Renal cortical epithelial cell (primary cell): ENCODE data around the gene TOX4. TPM values are rescaled to one million over a fixed set of nuclear protein-coding genes. Genes with fewer than 3 reads are reported as not detected.
"Not testable (repeated sequence)": the region's sequence is repeated elsewhere in the genome, so short reads cannot be mapped to it uniquely, and the experiment has no call there.

Experiments
- DNase-seq: peaks from one replicate; pipeline ENCODE4 v3.0.0-alpha.2; 2011; ENCODE audit warnings: low read depth
- total RNA-seq: library from RNA; depleted of rRNA; stranded (reverse); fragments of >200 nt; gene quantifications from 2 replicates; pipeline ENCODE4 v1.2.3, GENCODE V29; 2014

The TOX4 gene
- 25.4 and 59.0 TPM in 2 replicates for total RNA-seq

DNA sequence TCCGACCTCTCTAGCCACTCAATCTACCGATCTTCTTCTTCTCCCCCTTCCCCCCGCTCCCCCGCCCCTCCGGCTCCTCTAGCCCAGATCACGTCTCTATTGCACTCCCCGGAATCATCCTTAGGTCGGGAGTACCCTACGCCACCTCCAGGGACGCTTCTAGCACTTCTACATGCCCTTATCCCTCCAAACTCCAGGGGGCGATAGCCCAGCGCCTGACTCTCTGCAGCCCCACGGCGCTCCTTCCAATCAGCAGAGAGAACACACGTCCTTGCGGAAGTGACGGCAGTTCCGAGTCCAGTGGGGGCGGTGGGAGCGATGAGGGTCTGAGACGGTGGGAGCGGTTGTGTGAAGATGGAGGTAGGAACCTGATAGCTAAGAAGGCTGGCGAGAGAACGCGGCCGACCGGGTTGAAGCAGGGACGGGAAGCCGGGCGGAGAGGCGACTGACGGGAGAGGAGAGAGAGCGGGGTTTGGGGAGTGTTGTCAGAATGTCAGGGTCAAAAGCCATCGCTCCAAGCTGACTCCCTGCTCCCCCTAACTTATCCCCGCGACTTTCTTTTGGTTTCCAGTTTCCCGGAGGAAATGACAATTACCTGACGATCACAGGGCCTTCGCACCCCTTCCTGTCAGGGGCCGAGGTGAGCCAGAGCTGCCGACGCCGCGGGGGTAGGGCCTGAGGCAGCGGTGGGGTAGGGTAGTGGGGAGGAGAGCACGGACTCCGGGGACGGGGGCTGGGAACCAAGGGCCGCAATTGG lies at the start of gene TOX4, which contains the start of gene RAB2B:
TSS of gene TOX4 (plus strand) at position 271 of the 757 bp plus-strand sequence. CDS start at position 355, 84 bp downstream.
TSS of gene RAB2B (minus strand) at position 35 of the 757 bp plus-strand sequence. CDS start 87 bp downstream, outside the sequence.
- DNase-seq = peak; percentile 97

DNA sequence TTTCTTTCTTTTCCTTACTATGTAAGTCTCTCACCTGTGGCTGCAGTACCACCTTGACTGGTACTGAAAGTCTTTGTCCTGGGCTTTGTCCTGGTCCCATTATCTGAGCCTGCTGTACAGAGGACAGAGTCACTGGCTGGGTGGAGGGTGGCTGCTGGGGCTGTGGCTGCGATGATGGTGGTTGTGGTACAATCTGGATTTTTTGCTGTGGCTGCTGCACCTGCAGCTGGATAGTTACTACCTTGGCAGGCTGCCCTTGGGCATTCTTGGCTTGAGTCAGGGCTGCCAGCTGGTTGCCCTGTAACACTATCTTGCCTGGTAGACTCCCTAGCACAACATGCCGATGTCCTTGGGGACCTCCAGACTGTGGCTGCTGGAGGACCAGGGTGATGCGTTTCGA lies 48.1 kb upstream of the TOX4 start:
- no peak for DNase-seq

DNA sequence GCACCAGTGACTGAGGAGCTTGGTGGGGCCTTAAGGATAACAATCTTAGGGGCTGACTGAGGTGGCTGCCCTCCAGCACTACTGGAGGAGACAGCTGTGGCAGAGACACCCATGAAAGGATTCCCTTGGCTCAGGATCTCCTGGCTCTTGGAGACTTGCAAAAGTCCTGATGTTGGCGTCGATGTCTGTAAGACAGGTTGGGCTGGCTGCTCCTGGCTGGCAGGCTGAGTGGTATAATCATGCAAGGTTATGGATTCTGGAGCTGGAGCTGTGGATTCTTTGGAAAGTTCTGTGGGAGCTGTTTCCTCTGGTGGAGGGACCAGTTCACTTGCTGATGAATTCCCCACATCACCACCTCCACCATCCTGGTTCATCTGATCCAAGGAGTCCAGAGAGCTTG lies 45.9 kb upstream of the TOX4 start:
- DNase-seq = no peak

DNA sequence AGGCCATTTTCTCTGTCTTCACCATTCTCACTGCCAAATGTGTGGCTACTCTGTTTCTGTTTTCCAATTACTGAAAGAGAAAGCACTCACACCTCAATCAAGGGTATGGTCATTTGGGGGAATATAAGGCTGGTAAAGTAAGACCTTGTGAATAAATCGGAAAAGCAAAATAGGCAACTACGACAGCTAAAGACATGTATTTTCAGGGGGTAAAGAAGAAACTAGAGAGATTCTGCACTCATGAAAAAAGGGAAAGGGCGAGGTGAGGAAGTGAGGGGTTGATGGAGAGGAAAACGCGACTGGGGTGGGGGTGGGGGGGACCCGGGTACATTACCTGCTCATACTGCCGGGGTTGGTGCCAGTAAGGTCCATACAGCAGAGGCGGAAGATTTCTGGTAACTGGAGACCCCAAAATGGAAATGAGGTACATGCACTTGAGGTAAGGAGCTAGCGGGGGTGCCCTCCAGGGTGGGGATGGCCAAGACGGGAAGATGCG lies 40.4 kb upstream of the TOX4 start:
- DNase-seq = no peak

DNA sequence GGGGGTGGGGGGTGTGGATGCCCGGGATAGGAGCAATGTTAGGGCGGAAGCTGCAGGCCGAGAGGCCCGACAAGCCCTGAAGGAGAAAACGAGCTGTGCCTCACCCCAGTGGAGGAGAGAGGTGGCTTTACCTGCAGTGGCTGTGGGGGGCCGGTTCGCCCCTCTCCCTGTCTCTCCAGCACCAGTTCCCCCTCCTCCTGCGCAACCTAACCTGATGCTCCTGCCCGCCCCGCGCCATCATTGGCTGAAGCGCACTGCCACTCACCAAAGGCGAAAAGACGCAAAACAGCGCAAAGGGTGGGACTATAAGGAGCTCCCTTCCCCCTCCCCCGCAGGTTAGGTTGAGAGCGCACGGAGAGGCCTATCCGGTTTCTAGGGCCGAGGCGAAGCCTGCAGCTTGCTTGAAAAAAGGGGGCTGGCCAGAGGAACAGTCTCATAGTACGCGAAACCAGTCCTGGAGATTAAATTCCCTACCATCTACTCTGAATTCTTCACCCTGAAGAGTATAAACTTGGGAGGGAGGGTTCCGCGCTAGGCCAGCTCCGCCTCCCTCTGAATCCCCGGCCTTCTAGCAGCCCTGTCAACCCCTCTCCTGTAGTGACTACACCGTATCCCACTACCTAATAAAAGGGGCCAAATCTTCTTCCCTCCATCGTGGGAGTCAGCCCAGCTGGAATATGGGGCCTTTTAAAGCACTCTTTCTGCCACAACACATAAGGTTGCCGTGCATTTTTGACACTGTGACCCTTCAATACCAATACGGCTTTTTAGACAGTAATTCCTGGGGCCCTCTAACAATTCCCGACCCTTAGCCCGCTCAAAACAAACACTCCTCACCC lies 39.7 kb upstream of the TOX4 start:
- DNase-seq = peak; percentile 92

DNA sequence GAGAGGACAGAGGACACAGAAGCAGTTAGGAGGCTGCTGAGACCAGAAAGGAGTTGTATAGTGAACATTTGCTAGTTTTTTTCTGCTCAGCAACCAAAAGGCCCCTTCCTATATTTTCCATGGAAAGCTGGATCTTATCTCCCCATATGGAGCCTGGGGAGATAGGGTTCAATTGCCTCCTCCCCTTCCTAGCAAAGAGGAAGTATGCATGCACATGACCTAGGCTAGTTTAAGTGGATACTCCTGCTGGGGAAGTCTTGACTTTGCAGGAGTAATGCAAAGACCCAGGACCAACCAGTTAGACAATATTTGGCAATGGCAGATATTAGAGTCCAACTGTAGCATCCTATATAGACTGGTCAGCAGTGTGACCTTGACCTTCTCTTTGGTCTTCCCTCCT lies 36.1 kb upstream of the TOX4 start:
- no peak for DNase-seq

DNA sequence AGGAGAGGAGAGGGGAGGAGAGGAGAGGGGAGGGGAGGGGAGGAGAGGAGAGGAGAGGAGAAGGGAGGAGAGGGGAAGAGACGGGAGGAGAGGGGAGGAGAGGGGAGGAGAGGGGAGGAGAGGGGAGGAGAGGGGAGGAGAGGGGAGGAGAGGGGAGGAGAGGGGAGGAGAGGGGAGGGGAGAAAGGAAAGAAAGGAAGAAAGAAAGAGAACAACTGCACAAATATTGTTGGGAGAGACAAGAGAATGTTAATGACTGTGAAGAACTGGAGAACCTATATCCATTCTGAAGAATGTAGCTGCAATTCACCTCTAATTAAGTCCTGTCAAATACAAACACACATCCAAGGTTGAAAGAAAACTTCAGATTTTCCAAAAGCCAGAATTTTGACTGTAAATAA lies 34.3 kb upstream of the TOX4 start:
- not testable (repeated sequence) for DNase-seq

DNA sequence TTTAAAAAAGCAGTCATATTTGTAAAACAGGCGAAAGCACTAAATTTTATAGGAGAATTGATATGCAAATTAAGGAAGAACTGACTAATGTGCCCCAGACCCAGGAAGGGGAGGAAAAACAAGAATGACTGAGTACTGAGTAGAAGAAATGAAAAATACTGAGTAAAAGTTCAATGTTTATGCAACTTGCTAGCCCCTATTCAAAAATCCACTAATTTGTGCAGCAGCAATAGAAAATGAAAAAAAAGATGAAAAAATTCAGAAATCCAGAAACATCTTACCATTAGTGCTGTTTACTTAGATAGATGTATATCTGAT lies 27.1 kb upstream of the TOX4 start:
- DNase-seq = no peak

DNA sequence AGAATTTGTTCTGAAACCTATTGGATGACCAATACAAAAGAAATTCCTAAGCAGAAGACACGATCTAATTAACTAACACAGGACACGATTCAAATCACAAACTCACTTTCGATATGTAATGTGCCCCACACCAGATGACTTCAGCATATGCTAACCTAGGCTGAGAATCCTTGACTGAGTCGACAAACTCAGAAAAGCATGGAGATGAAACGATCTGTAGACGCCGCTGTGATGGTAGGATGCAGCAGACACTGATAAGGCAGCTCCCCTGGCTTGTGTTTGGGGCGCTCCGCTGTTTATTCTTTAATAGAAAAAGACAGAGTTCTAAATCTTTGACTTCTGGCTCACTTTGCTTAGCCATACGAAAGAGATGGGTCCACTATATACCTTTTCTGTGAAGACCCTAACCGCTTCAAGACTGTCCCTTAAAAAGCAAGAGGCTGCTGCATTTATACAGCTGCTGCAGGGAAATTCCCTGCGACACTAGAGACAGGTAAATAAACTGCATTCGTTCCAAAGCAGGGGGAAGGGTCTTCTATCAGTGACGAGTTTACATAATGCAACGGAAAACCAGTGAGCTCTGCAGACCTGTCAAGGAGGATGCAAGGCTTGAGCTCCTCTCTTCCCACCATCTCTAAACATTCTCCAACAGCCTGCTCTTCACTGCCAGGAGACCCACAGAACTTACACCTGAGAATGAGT lies 22.0 kb upstream of the TOX4 start:
- peak; percentile 32 for DNase-seq

DNA sequence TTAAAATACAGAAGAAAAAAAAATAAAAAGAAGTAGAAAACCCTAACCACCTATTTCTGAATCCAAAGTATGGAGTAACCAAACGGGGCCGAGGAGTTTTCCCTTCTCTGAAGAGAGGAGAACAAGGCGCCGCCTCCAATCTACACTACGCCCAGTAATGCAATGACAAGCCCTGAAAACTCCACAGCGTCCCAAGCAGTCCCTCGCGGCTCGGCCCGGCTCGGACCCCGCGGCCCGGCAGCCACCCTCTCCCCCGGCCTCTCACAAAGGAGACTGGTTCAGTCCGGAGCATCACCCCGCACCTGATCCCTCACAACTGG lies 21.4 kb upstream of the TOX4 start:
- no peak for DNase-seq

DNA sequence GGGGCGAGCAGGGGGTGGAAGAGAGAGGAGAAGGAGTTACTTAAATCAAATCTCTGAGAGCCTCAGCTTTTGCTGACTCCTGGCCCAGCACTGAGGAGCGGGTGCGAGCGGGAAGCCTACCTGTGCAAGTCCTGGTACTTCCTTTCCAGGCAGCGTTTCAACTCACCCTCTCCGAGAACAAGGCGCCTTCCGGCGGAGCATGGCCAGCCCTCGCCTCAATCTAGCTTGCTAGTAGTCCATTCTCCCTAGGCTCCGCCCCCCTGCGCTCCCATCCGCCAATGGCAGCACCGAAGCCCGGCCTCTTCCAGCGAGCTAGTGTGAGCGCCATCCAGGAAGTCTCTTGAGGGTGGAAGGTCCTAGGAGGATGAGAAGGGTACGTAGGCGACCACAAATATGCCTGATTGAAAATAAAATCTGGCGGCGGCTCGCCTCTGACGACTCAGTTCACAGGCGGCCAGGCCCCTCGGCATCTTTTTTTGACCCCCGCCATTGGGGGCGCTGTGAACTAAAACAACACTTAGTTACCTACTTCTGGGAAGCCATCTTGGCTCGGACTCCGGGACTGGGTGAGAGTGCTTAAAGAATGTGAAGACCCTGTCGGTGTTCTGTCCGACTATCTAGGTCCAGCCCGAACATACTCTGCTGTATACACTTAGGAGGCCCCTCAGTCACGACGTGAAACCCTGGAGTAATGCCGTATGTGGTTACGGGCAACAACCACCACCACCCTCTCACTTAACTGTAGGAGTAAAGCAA lies 20.9 kb upstream of the TOX4 start, which contains the start of gene CHD8:
TSS of gene CHD8 (minus strand) at position 212 of the 756 bp plus-strand sequence. CDS start 24,480 bp downstream, outside the sequence.
- peak; percentile 99 for DNase-seq

DNA sequence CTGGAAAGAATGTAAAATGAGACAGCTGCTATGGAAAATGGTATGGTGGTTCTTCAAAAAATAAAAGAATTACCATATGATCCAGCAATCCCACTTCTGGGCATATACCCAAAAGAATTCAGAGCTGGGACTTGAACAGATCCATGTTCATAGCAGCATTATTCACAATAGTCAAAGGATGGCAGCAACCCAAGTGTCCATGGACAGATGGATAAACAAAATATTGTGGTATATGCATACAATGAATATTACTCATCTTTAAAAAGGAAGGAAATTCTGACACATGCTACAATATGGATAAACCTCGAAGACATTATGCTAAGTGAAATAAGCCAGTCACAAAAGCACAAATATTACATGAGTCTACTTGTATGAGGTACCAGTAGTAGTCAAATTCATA lies 9.4 kb upstream of the TOX4 start:
- DNase-seq = no peak

DNA sequence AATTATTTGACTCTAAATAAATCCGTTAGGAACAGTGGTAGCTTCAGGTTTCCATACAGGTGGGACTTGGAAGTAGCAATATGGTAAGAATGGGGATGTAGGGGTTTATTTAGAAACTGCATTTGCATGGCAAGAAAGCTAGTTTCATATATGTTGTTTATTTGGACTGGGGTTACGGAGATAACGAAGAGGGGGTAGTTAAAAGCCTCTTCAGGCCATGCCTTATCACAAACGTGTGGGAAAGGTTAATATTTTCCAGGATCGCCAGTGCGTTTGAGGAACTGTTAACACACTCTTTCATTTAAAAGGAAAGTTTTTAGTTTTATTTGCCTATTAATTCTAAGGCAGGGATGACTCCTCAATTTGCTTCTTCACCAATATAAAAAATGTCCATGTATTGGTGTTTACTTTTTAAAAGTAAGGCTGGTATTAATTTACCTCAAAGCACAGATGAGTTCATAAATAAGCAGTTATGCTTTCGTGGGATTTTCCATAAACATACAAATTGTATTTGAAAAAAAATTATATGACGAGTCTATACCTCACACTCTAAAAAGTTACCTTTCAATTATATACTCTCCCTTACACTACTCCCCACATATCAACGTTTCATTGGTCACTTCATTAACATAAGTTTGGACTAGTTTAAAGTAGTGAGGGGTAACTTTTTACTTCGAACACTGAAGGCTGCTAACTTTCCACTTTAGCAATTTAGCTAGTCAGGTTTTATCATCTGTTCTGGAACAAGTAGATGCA lies 1.1 kb upstream of the TOX4 start:
- no peak for DNase-seq

DNA sequence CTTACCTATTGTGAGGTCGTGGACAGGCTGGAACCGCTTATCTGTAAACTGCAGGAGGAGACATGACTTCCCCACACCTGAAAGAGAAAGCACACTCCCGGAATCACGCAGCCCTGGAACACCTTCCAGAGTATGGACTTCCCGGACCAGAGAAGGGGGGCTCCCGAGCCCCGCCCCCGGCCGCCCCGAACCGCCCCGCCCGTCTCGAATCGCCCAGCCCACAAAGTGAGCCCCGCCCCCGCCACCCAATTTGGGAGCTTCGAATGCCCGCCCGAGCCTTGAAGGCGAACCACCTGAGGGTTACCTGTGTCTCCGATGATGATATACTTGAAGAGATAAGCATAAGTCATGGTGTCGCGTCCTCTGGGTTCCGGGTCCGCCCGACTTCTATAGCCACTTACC lies 471 bp upstream of the TOX4 start:
- DNase-seq = peak; percentile 59

DNA sequence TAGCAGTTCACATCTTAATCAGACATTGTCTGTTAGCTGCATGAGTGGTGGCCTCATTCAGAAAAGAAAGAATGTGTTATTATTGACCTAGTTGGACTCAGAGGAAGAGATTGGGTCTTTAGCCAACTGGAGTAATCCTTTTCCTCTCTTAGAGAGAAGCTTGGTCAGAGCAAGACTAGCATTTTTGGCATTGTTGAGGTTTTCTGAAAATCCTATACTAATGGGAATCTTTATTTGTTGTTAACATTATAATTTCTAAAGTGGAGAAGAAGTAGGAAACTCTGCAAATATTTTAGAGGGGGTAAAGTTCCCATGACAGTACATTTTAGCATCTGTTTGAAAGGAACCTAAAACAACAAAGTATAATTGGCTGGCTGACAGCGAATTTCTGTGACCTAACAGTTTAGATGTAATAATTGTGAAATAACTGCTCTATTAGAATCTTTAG lies 9.7 kb downstream of the TOX4 start:
- peak; percentile 42 for DNase-seq

DNA sequence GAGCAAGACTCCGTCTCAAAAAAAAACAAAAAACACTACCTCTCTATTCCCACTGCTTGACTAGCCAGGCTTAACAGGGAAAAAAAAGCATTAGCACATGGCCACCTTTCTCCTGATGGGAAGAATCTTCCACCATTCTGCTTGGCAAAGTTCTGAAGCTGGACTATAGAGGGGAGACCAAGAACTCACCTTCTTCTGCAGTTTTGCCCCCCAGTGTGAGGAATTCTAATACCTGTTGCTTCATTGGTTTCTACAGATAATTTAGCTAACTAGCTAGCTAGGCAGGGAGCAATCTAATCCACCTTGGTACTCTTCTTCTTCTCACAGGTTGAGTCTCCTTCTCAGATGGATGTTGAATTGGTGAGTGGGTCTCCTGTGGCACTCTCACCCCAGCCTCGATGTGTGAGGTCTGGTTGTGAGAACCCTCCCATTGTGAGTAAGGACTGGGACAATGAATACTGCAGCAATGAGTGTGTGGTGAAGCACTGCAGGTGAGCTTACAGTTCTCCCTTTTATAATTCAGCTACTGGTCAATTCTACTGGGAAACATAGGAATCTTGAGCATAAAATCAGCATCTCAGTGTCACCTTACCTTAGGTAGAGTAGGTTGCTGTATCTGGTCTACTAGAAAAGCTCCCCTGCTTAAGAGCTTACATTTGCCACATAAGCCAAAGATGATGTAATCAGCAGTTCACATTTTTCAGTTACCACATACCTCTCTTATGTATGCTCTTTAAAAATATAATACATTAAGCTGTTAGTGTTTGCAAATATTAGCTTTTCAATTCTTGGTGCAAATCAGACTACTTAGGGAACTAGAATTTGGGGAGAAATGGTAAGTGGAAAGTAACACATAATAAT lies 18.1 kb downstream of the TOX4 start:
- no peak for DNase-seq

DNA sequence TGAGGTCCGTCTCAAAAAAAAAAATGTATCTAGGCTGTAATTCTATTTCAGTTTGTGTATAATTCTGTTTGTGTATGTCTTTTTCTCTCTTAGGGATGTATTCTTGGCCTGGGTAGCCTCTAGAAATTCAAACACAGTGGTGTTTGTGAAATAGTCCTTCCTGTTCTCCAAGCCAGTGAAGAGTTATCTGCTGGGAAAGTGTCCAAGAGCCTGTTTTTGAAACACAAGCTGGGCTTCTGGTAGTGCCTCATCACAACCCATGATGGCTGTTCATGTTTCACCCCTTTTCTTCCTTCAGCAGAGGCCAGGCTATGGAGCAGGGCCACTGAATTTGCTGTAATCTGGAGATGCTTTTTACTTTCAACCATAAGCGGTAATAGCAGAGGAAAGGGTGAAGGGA lies 19.5 kb downstream of the TOX4 start:
- DNase-seq = no peak

DNA sequence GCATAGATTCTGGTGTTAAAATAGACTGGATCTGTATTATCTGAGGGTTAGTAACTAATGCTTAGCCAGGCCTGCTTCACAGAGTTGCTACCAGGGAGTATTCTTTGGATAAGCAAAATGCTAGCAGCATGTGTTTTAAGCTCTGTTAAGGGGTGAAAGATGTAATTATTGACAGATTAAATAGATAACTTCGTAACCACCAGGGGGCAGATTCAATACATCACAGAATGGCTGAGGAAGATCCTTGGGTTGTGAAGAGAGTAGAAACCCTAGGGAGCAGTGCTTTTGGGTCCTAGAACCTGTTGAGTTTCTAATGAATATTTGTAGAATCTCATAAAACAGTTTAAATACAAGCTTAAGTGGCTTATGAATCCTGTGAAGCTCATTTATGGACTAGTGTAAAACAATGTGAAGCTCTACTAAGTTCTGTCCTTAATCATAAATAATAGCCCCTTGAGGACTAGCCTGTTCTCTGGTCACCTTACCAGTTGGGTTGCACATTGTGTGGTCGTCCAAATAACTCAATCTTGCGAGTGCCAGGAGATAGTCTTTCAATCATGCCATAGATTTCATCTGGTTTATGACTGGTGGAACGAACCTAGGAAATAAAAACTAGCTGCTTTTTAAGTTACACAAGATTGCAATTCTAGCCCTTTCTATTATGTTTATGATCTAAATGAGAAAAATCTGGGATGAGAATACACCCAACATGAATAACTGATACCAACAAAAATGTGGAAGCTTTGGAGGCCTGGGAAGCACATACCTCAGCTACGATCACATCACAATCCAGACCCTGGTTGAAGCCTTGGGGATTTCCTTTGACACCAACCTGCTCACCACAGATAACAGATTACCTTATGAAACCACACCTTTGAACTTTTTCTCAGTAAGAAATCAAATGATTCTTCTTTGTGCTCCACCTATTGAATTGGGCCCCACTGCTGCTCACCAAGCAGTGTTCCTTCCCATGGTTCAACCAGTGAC lies 21.8 kb downstream of the TOX4 start:
- peak; percentile 65 for DNase-seq

DNA sequence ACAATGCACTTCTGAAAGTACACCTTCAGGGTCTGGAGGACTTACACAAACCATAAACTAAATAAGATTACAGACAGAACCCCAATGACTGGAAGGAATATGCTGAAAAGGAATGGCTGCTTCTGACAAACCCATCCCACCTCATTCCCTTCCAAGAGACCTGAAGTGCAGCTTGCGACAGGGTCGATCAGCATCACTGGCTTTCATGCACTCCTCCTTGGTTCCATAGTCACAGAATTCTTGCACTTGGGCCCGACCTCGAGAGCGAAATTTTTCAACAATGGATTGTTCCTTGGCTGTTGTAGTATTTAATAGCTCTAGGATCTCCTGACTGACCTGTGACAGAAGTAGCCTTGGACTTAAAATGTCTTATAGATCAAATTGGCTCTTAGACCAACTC lies 24.6 kb downstream of the TOX4 start:
- DNase-seq = no peak
